NCI-H226 (cell line): Measurements from ENCODE around the gene OR51A2.
"Not testable (repeated sequence)": the region's sequence is repeated elsewhere in the genome, so short reads cannot be mapped to it uniquely, and the experiment has no call there.

ENCODE experiments used
- DNase-seq: peaks from one replicate; pipeline ENCODE4 v3.0.0-alpha.2; 2015

Gene OR51A2, protein sequence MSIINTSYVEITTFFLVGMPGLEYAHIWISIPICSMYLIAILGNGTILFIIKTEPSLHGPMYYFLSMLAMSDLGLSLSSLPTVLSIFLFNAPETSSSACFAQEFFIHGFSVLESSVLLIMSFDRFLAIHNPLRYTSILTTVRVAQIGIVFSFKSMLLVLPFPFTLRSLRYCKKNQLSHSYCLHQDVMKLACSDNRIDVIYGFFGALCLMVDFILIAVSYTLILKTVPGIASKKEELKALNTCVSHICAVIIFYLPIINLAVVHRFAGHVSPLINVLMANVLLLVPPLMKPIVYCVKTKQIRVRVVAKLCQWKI

DNA sequence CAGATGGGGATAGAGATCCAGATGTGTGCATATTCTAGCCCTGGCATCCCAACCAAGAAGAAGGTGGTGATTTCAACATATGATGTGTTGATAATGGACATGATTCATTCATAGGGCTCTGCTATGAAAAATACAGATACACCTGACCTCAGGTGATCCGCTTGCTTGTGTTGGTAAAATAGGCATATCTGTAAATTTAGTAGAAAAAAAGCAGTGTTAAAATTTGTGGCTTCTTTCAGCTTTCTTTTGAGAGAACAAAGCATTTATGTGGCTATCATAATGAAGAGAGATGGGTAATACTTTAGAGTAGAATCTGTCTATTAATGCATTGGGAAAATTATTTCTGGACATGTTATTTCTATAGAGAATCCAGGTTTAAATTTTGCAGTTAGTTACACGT, at the start of gene OR51A2:
Gene OR51A2 (minus strand): TSS at position 101 of the 400 bp plus-strand sequence. CDS start 0 bp downstream, at position 101.
- not testable (repeated sequence) for DNase-seq

DNA sequence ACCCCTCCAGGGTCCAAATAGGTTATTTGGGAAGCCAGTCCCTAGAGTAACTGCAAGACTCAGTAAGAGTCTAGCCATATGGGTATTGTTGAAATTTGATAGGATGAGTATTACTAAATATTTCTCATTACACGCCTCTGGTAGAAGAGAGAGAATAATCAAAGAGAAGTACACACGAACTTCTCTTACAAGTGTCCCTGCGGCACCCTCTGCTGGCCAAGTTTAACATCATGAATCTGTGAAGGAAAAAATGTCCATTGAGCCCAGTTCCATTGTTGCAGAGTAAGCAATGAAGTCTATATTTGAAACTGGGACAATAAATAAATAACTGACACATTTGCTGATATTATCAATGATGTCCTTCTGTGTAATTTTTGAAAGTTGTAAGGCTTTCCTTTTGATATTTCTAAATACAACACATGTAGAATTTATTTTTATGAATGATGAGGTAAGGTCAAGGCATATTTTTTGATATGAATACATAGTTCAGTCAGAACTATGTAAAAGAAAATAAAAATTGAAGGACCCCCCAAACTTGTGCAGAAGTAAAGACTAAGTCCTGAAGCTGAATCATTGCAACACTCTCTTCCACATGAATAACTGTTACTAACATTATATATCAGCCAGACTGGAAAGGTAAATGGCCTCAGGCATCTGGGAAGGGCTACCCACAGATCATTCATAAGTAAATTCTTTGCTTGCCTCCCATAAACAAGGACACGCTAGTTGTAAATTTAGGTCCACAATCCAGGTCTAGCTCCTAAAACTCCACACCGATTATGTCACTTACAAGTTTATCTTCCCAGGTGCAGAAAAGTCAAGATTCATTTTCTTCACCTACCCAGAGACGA, 49.1 kb upstream of the OR51A2 start:
- DNase-seq, result peak; percentile 10

DNA sequence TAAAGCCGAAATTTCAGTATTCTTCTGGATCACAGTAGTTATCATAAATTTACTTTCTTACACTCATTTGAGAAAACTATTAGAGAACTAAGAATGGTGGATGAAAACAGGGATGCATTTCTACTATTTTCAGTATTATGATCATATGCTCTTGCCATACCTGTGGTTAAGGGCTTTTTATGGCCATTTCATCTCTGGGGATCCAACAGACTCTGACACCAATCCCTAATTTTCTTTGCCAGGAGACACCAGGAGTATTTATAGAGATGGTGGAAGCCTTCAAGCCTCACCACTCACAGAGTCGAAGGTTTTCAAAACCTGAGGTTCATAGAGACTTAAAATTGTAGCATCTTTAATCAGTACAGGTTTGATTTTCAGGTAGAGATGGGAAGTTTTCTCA, 39.0 kb upstream of the OR51A2 start, which contains the start of gene OR51L1:
Gene OR51L1 (plus strand): TSS at position 301 of the 400 bp plus-strand sequence. CDS start 4,132 bp downstream, outside the sequence.
- DNase-seq, result no peak

DNA sequence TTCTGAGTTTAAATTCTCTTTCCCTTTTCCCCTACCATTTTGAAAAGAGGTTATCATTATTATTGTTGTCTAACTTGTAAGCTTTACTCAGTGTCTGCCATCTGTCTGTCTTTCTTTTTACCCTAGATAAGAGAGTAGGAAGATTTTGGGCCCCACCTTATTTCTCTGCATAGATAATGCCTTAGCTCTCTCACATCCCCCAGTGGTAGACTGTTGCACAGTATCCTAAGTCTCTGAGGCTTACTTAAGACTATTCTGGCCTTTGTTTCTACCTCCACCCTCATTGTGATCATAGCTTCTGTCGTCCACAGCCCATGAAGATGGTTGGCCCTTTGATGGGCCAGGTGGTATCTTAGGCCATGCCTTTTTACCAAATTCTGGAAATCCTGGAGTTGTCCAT, 35.5 kb upstream of the OR51A2 start:
- DNase-seq, result no peak

DNA sequence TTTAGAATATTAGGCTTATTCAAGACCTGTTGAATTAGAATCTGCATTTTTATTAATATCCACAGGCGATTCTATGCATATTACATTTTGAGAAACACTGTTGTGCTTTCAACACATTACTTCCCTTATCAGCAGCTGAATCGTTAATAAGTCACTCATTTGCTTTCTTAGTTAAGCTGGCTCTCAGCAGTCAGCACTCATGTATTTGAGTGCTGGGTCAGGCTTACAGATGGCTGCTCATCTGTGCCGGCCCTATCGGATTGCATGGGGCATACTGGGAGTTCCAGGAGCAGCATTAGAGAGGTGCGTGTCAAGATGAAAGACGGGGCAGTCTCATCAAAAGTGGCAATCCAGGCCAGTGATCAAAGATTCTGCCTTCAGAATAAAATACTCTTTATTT, 28.3 kb upstream of the OR51A2 start:
- DNase-seq, result no peak

DNA sequence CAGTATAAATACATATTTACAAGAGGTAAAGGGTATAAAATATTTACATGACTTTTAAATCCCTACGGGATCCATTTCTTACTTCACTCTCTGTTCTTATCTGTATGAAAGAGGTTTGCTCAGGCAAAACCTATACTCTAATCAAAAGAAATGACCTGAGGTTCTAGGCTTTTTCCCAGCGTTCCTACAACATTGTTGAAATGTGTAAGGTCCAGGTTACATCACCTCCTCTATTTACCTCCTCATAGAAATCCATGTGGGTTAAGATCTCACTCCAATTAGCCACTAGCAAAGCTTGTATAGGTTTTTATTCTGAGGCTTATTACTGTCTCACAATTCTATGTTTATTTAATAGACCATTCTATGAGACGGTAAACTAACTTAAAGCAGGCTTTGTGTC, 27.2 kb upstream of the OR51A2 start:
- DNase-seq, result no peak

DNA sequence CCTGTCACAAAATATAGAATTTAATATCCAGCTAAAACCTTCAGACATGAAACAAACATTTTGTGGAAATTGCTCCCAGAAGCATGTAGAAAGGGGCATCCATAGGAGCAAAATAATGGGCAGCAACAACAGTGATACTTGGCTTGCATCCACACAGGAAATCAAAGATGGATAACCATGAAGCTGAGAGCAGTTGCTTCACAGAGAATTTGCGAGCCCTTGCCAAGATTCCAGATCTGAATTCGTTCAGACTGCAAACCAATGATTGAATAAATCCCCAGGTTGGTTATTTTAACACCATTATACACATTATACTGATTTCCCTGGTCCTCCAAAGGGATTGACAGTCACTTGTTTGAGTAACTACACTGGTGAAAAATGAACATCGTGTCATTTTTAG, 23.5 kb upstream of the OR51A2 start:
- DNase-seq, result no peak

DNA sequence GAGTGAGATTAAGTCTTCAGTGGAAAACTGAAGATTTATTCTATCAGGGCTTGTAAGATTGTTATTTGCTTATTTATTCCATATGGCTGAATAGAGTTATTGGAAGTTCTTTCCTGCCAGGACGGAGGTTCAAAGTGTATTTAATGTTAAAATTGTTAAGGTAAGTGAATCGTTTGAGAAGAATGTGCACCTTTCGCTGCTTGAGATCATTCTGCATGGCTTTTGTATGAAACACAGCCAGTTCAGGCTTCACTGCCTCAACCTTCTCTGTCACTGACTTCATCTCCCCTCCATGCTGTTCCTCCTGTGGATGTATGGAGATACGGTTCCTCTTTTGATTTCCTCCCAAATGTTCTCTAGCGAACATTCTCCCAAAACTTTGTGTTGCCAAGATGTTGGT, 19.9 kb upstream of the OR51A2 start:
- DNase-seq, result no peak

DNA sequence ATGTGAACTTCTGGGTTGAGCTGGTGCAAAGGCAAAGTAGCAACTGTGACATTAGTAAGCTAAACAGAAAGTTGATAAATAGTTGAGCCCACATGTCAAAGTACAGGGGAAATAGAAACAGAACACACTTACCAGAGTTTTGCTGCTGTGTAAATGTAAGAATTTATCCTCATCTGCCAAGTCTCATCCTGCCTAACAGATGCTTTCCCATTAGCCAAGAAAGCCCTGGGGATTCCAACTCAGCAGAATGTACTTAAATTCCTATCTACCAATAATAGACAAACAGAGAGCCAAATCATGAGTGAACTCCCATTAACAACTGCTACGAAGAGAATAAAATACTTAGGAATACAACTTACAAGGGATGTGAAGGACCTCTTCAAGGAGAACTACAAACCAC, 7.3 kb upstream of the OR51A2 start:
- no peak for DNase-seq

DNA sequence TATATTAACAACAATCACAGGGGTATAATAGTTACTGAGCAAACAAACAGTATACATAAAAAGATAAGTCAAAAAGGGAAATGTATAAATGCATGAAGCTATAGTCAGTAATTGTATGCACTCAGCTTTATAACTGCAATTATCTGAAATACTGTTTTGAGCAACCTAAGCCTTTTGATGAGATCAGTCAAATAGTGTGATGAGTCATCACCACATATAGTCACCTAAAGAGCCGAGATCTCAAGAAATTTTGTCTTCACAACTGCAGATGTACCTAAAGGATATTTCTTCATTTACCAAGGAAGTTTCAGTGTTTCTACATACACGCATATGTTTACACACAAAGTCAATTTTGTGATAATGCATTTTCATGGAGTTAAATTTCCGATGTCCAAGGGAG, 5.4 kb upstream of the OR51A2 start:
- DNase-seq, result no peak

DNA sequence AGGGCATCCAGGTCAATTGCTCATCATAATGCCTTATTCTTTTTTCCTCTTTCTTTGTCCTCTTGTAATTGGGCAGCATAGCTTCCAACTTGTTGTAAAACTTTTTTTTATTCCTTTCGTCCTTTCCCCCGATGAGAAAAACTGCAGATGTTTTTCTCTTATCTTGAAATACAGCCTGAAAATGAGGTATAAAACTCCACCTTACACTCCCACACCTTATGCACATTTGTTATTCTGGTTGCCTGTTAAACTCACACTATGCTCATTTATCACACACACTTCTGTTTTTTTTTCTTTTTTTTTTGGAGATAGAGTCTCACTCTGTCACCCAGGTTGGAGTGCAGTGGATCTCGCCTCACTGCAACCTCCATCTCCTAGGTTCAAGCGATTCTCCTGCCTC, 1.9 kb upstream of the OR51A2 start:
- DNase-seq, result no peak

DNA sequence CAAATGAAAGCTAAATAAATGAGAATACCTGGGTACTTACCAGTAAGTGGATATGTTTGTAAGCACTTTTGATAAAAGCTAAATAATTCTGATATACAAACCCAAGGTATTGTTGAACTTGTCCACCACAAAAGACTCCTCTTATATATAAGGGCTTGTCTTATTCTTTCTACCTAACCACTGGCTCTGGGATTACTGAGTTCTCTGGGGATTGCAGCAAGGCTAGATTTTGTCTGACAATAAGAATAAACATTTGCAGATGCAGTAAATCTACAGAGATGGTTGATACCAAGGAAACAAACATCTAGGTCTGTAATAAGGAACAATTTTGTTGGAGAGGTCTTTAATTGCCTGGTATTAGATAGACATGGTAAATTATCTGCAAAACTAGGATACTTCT, 8.0 kb downstream of the OR51A2 start, which contains the start of gene OR51A4:
Gene OR51A4 (minus strand): TSS at position 101 of the 400 bp plus-strand sequence. CDS start 505 bp downstream, outside the sequence.
- no peak for DNase-seq

DNA sequence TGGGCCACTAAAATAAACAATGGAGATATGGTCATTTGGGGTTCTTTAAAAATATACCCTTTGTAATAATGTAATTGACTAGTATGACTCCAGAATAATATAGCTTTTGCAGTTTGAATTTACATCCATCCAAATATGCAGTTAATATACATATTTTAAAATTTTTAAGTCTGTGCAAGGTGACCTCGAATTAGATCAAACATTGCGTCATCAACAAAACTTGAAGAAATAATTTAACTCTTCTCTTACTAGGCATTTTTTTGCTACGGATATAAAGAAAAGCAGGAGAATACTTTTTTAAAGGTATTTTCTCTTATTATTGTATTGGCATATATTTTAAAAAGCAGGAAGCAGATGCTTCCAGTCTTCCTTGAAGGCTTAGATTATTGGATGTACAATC, 18.8 kb downstream of the OR51A2 start:
- no peak for DNase-seq

DNA sequence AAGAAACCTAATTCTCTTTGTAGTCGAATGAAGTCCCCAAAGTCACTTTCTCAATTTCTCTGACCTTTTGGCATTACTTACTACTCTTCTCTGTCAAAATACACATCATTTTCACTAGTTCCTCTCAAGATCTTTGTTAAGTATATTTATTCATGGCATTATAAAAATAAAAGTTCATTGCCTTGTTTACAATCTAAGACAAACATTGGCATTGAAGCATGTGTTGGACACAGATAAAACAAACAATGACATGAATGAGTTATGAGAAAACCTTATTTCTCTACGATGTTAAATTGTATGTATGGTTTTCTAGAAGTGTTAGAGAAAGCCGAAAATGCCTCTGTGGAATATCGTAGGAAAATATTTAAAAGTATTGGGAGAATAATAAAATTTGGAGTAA, 22.8 kb downstream of the OR51A2 start:
- DNase-seq, result no peak

DNA sequence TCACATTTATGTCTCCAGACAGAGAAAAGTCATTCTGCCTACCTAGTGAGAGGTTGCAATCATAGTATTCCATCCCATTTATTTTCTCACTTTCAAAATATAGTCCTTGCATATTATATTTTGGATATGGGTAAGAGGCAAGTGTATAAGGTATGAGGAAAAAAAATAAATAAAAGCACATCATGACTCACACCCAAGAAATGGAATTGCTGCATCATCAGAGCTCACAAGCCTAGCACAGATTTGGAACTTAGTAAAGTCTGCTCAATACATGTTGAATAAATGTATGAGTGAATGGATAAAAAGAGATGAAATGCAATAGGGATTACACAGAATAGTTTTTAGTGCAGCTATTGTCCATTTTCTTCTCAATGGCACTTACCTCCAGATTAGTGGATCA, 28.9 kb downstream of the OR51A2 start:
- no peak for DNase-seq

DNA sequence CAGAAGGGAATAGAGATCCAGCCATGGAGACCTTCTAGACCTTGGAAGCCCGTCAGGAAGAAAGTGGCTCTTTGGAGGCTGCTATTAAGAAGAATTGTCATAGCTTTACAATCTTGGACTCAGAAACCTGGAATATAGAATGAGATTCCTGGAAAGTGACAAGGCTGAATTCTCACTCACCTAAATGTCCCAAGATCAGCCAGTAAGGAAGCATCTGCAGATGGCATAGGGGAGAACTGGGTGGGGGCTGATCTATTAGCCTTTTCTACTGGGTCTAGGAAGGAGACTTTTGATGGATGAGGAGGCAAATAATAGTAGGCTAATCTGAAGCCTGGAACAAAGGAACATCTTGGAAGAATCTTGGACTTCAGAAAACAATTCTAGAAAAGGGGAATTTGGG, 31.3 kb downstream of the OR51A2 start, which contains the start of gene OR51G1:
Gene OR51G1 (minus strand): TSS at position 101 of the 400 bp plus-strand sequence. CDS start 0 bp downstream, at position 101.
- DNase-seq, result no peak

DNA sequence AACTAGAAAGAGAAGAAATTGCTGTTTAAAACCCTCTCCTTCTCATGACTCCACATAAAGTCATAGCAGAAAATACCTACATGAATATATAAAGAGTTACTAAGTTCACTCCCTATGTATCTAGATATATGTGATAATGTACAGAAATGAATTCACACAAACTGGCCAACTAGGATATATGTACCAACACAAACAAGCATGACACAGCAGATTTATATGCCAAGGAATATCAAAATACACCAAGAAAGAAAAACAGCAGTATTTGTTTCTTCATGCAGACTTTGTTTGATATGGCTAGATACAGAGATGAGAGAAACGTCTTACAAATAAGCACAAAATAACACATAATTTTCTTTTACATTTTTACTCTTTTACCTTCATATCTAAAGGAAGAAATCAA, 33.2 kb downstream of the OR51A2 start:
- DNase-seq, result no peak

DNA sequence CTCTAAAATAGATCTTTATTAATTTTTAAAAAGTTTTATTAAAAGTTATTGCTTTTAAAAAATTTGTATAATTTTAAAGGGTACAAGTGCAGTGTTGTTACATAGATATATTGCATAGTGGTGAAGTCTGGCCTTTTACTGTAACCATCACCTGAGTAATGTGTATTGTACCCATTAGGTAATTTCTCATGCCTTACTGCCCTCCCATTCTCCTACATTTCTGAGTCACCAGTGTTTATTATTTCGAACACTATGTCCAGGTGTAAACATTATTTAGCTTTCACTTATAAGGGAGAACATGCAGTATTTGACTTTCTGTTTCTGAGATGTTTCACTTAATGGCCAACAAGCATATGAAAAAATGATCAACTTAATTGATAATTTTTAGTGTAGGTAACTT, 33.7 kb downstream of the OR51A2 start:
- no peak for DNase-seq

DNA sequence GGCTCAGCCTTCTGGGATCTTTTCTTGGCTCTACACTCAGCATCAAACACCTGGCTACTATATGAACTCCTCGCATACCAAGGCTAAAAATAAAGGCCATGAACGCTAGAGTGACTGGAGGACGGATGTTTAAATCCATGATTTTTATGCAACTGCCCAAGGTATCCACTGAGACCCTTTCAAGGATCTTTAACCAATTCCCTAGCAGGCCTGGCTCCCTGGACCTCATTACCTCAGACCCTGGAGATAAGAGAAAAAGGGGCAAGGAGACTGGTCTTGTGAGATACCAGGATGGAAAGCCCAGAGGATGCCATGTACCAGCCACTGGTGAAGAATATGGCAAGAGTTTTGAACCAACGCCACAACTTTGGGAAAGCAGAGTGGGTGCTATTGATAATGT, 36.3 kb downstream of the OR51A2 start, which contains the start of gene OR51G2:
Gene OR51G2 (minus strand): TSS at position 101 of the 400 bp plus-strand sequence. CDS start 3,687 bp downstream, outside the sequence.
- DNase-seq, result no peak

DNA sequence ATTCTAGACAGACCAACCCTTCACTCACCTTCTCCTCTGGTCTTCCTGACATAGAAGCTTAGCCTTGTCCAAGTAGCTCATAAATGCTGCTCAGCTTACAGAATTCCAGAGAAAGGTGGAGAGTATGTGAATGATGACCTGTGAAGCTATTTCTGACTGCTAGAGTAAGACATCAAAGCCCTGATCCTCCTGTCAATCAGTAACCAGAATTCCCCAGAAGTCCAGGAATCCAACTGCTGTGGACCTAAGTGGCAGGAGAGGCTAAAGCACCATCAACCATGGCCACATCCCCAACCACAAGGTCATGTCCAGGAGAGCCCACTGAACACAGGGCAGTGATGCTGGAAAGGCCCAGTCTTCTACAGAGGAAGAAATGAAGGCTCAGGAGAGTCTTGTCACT, 38.9 kb downstream of the OR51A2 start:
- no peak for DNase-seq
